Measurements from ENCODE around the gene DCC. TPM values are rescaled to one million over a fixed set of nuclear protein-coding genes. Genes with fewer than 3 reads are reported as not detected.
A peak's percentile ranks its signal among the peaks of the same experiment; 100 is the strongest.

Gene DCC
- total RNA-seq, 1 donor from 2014 or later = 0.24 TPM

GRCh38 chr18:52682260-52682659, 342.3 kb downstream of the DCC start:
- Mint-ChIP-seq H3K36me3 (ENCODE audit: unreplicated experiment) (no peaks in the 10 kb centered on the region), H3K27ac (ENCODE audit: unreplicated experiment) (no peak overlapping the region), H3K4me1 (ENCODE audit: unreplicated experiment) (no peaks in the 10 kb centered on the region)

GRCh38 chr18:52685316-52685715, 345.3 kb downstream of the DCC start:
- Mint-ChIP-seq H3K36me3 (ENCODE audit: unreplicated experiment) (no peaks in the 10 kb centered on the region), H3K4me3 (ENCODE audit: unreplicated experiment) (no peak overlapping the region), H3K9me3 (ENCODE audit: unreplicated experiment) (no peaks in the 10 kb centered on the region), H3K27ac (ENCODE audit: unreplicated experiment) (no peak overlapping the region), H3K27me3 (ENCODE audit: unreplicated experiment) (no peaks in the 10 kb centered on the region), H3K4me1 (ENCODE audit: unreplicated experiment) (no peaks in the 10 kb centered on the region)
- DNase-seq (ENCODE audit: extremely low spot score, unreplicated experiment) = no peak
- TF ChIP-seq CTCF (IDR thresholded peaks at IDR 0.05) = no peak

More at GRCh38 chr18:52682260-52682659, 342.3 kb downstream of the DCC start:
- DNase-seq (ENCODE audit: extremely low spot score, unreplicated experiment) = no peak
- Mint-ChIP-seq H3K27me3 (ENCODE audit: unreplicated experiment) (no peaks in the 10 kb centered on the region), H3K4me3 (ENCODE audit: unreplicated experiment) (no peak overlapping the region), H3K9me3 (ENCODE audit: unreplicated experiment) (no peaks in the 10 kb centered on the region)
- TF ChIP-seq CTCF (IDR thresholded peaks at IDR 0.05) = no peak

GRCh38 chr18:52691841-52692240, 351.8 kb downstream of the DCC start:
- H3K9me3 Mint-ChIP-seq (ENCODE audit: unreplicated experiment) = no peaks in the 10 kb centered on the region
- TF ChIP-seq CTCF (IDR thresholded peaks at IDR 0.05) = no peak
- no peak overlapping the region for H3K4me3 Mint-ChIP-seq (ENCODE audit: unreplicated experiment)
- H3K27me3 Mint-ChIP-seq (ENCODE audit: unreplicated experiment) = no peaks in the 10 kb centered on the region
- DNase-seq (ENCODE audit: extremely low spot score, unreplicated experiment) = no peak
- no peaks in the 10 kb centered on the region for H3K4me1 Mint-ChIP-seq (ENCODE audit: unreplicated experiment)
- no peaks in the 10 kb centered on the region for H3K36me3 Mint-ChIP-seq (ENCODE audit: unreplicated experiment)
- no peak overlapping the region for H3K27ac Mint-ChIP-seq (ENCODE audit: unreplicated experiment)

GRCh38 chr18:52694804-52695203, 354.8 kb downstream of the DCC start:
- Mint-ChIP-seq H3K4me3 (ENCODE audit: unreplicated experiment) (no peak overlapping the region), H3K4me1 (ENCODE audit: unreplicated experiment) (no peaks in the 10 kb centered on the region), H3K27me3 (ENCODE audit: unreplicated experiment) (no peaks in the 10 kb centered on the region), H3K36me3 (ENCODE audit: unreplicated experiment) (no peaks in the 10 kb centered on the region), H3K9me3 (ENCODE audit: unreplicated experiment) (no peaks in the 10 kb centered on the region), H3K27ac (ENCODE audit: unreplicated experiment) (no peak overlapping the region)
- no peak for DNase-seq (ENCODE audit: extremely low spot score, unreplicated experiment)
- TF ChIP-seq CTCF (IDR thresholded peaks at IDR 0.05) = peak; percentile 45

GRCh38 chr18:52700116-52700515, 360.1 kb downstream of the DCC start:
- Mint-ChIP-seq H3K4me3 (ENCODE audit: unreplicated experiment) (no peak overlapping the region), H3K27me3 (ENCODE audit: unreplicated experiment) (no peaks in the 10 kb centered on the region), H3K9me3 (ENCODE audit: unreplicated experiment) (no peaks in the 10 kb centered on the region), H3K4me1 (ENCODE audit: unreplicated experiment) (no peaks in the 10 kb centered on the region), H3K36me3 (ENCODE audit: unreplicated experiment) (no peaks in the 10 kb centered on the region), H3K27ac (ENCODE audit: unreplicated experiment) (no peak overlapping the region)
- no peak for DNase-seq (ENCODE audit: extremely low spot score, unreplicated experiment)
- no peak for TF ChIP-seq CTCF (IDR thresholded peaks at IDR 0.05)
